Ovary (tissue), 3 donors: ENCODE results near the gene NAT8L.

Experiments
- EP300 ChIP-seq: sonication (generic); formaldehyde crosslinking; IDR thresholded peaks from one replicate; pipeline ENCODE4 v1.6.1; 2017; ENCODE audit warnings: antibody characterized with exemption
- POLR2A ChIP-seq: fragments of 450-650 bp; IDR thresholded peaks from one replicate; pipeline ENCODE4 v1.6.1; 2017; ENCODE audit warnings: antibody characterized with exemption, mild to moderate bottlenecking, moderate library complexity
- TF ChIP-seq, protein P1 (sequence below), 3 donors: fragments of 450-650 bp in 2 of 3; fragments of 200-600 bp in 1 of 3; IDR thresholded peaks; one replicate each; pipeline versions ENCODE4 v1.5.1 to v1.8.0; 2016 to 2022; ENCODE audit warnings: antibody characterized with exemption in 3 of 3, mild to moderate bottlenecking in 1 of 3
- donor health status: DM: no; HTN: no; CAD: no.

DNA sequence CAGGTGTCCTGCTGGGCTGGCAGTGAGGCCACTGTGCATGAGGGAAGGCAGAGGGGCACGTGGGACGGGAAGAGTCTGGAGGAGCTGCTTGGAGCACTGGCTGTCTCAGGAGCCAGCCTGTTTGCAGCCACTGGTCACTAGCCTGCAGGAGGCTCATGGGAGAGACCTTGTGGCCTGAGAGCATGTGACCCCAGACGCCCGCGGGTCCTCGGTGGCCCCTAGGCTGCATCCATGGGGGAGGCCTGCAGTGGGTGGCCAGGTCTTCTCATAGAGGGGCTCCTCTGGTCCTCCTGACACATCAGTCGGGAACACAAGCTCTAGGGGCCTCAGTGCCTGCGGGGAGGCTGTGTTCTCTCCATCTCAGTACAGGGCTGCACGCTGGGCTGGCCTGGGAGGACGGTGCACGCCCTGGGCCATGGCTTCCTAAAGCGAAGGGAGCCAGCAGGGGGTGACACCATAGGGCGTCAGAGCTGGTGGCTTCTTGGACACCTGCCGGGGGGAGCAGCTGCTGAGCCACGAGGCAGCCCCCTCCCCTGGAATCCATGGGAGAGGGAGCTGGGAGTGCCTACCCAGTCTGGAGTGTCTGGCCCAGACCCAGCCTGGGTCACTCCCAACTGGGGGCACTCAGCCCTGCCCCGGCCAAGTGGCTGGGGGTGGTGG lies 12.3 kb downstream of the NAT8L start:
- TF ChIP-seq, protein P1, sequence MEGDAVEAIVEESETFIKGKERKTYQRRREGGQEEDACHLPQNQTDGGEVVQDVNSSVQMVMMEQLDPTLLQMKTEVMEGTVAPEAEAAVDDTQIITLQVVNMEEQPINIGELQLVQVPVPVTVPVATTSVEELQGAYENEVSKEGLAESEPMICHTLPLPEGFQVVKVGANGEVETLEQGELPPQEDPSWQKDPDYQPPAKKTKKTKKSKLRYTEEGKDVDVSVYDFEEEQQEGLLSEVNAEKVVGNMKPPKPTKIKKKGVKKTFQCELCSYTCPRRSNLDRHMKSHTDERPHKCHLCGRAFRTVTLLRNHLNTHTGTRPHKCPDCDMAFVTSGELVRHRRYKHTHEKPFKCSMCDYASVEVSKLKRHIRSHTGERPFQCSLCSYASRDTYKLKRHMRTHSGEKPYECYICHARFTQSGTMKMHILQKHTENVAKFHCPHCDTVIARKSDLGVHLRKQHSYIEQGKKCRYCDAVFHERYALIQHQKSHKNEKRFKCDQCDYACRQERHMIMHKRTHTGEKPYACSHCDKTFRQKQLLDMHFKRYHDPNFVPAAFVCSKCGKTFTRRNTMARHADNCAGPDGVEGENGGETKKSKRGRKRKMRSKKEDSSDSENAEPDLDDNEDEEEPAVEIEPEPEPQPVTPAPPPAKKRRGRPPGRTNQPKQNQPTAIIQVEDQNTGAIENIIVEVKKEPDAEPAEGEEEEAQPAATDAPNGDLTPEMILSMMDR (IDR thresholded peaks at IDR 0.05), result no peak
- TF ChIP-seq POLR2A, result no peak
- TF ChIP-seq EP300, result no peak
